ENCODE data around the gene WAPL.

DNA sequence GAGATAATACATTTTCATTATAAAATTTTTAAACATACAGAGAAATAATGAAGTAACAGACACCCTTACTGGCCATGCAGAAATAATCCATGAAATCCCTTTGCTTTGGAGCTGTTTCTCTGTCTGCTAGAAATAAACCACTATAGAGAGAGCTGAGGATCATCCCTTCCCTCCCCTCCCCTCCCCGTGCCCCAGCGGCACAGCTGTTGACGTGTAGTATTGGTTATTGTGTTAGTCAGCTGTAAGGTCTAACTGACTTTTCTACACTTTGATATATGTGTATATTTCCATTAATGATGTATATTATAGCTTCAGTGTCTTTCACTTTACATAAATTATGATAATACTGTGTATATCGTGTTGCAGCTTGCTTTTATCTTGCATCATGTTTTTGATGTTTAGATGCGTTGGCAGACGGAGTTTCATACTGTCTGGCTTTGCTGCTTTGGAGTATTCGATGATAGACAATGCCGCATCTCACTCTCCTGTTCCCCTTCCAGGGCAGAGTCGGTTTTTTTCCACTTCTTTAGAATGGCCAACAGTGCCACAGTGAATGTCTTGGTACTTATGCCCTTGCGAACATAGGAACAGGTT, 127.6 kb downstream of the WAPL start:
- TF ChIP-seq POLR2A (IDR thresholded peaks at IDR 0.05; ENCODE audit: low read depth, low read length) (no peak), POLR2AphosphoS5 (IDR thresholded peaks at IDR 0.05; ENCODE audit: low read depth, low read length) (no peak)

Measured in GM12892 (cell line).